NCI-H1694 (cell line): ENCODE data around the gene SAPCD2.

Experiments
- DNase-seq: peaks from one replicate; lab custom pipeline; 2025; lab: John Stamatoyannopoulos, UW

Gene SAPCD2

GRCh38 chr9:137080260-137081122 is 10.1 kb upstream of the SAPCD2 start:
- no peak for DNase-seq

DNA sequence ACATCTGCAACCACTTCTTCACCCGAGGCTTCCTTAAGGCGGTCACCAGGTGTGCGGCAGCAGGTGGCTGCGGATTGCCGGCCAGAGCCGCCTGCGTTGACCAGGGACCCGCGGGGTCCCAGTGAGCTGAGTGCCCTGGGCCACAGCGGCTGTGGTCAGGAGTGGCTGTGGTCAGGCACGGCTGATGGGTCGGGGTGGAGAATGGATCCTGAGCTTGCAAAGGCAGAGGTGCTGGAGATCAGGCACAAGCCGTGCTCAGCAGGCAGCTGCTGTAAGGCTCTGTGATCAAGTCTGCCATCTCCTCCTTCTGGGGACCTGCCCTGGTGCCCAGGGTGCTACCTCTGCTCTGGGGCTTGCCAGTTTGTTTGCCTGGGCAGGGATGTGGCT is 9.0 kb upstream of the SAPCD2 start:
- no peak for DNase-seq

DNA sequence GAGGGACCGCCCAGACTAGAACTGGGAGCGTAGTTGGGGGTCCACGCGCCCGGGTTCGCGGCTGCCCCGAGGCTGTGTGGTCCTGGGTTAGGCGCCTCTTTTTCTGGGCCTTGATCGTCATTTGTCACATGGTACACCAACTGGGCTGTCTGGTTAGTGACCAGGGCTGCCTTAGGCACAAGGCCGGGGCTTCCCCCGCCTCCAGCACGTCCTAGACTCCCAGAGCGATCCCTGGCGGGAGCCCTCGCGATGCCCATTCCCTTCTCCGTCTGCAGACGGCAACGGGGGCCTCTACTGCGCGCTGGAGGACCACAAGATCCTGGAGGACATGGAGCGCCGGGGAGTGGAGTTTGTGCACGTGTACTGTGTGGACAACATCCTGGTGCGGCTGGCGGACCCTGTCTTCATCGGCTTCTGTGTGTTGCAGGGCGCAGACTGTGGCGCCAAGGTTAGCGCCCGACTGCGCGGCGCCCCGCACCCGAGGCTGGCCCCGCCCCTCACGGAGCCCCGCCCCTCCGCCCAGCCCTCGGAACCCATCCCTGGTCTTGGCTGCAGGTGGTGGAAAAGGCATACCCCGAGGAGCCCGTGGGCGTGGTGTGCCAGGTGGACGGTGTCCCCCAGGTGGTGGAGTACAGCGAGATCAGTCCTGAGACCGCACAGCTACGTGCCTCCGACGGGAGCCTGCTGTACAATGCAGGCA is 8.5 kb upstream of the SAPCD2 start:
- DNase-seq, result no peak

- no peak for DNase-seq
These were observed 7.7 kb upstream of the SAPCD2 start for GRCh38 chr9:137077758-137078693.

DNA sequence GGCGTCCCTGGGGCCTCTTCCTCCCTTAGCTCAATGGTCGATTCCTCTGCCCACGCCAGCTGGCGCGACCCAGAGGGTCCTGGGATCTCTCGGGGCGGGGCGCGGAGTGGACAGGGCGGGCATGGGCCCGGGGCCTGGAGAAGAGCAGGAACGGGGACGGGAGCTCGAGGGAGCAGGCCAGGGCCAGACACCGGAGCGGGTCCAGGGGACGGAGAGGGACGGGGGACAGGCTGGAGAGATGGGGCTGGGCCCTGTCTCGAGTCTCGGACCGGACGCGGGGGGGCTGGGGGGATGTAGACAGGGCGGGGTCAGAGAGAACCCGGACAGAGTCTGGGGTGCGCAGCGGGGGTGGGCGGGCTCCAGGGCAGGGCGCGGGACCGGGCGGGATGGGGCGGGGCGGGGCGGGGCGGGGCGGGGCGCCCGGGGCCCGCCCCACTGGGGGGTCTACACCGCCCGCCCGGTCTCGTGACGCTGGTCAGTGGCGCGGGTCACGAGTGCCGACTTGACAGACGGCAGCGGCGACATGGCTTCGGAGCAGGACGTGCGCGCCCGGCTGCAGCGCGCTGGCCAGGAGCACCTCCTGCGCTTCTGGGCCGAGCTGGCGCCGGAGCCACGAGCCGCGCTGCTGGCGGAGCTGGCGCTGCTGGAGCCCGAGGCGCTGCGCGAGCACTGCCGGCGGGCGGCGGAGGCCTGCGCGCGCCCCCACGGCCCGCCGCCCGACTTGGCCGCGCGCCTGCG is 6.8 kb upstream of the SAPCD2 start, which contains the start of gene UAP1L1:
TSS of gene UAP1L1 (plus strand) at position 508 of the 738 bp plus-strand sequence. CDS start at position 524, 16 bp downstream.
- no peak for DNase-seq

DNA sequence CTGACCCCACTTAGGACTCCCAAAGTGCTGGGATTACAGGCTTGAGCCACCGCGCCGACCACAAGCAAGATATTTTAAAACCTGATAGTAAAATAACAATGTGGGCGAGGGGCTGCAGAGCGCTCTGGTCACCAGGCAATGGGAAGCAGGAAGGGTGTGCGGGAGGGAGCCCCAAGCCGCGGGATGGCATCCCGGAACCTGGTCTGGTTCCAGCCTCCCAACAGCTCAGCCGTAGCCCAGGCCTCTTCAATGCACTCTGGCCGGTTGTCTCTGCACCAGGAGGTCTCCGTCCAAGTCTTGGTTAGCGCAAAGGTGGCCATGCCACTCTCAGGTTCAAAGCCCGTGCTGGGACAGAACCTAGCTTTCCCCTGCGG is 6.3 kb upstream of the SAPCD2 start:
- no peak for DNase-seq

- DNase-seq, result no peak
These were observed 5.0 kb upstream of the SAPCD2 start for GRCh38 chr9:137075275-137075775.

DNA sequence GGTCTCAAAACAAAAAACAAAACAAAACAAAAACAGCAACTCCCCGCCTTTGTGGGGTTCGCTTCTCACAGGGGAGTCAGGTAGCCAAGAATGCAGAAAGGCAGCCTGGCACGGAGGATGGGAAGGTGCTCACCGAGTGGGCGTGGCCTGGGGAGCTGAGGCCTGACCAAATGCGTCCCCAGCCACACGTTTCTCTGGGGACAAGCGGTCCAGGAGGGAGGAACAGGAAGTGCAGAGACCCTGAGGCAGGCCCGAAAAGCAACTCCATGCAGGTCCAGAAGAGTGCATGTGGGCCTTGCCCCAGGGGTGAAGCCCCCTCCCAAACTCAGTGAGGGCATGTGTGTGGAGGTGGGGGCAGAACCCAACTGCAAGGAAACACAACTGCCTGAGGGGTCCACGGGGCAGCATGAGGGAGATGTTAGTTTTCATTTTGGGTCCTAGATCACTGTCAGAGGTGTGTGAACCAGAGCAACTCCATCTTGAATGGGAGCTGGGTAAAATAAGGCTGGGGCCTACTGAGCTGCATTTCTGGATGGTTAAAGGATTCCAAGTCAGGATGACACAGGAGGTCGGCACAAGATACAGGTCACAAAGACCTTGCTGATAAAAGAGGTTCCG is 4.4 kb upstream of the SAPCD2 start:
- no peak for DNase-seq

DNA sequence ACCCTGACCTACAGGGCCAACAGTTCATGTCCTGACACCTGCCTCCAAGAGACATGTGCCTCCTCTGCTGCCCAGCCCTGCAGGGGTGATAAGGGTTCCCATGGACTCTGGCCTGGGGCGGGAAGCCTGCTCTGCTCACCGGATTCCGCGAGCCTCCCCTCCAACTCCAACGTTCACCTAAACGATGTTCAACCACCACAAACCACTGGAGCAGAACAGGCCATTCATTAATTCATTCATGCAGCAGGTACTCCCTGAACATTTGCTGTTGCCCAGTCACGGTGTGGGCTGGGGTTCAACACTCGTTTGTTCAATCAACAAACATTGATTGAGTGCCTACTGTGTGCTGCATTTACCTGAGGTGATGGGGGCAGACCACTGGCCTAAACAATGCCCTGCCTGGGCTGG is 3.6 kb upstream of the SAPCD2 start:
- DNase-seq, result no peak

DNA sequence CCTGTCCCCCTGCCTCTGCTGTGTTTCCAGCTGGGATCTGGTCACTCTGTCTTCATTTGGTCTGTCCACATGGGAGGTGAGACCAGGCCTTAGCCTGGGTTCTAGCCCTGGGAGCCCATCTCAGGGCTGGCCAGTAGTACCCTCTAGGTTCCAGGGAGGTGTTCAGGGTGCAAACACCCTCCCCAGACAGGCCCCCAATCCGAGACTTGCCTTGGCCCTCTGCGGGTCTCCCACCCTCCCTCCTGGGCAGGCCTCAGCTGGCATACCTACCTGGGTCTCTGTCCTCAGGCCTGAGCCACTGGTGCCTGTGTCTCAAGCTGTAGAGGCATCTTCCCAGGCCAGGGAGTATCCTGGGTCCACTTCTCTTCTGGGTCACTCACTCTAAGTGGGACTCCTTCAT is 925 bp upstream of the SAPCD2 start:
- DNase-seq, result no peak

- DNase-seq, result no peak
These were observed 534 bp upstream of the SAPCD2 start for GRCh38 chr9:137070906-137071275.

DNA sequence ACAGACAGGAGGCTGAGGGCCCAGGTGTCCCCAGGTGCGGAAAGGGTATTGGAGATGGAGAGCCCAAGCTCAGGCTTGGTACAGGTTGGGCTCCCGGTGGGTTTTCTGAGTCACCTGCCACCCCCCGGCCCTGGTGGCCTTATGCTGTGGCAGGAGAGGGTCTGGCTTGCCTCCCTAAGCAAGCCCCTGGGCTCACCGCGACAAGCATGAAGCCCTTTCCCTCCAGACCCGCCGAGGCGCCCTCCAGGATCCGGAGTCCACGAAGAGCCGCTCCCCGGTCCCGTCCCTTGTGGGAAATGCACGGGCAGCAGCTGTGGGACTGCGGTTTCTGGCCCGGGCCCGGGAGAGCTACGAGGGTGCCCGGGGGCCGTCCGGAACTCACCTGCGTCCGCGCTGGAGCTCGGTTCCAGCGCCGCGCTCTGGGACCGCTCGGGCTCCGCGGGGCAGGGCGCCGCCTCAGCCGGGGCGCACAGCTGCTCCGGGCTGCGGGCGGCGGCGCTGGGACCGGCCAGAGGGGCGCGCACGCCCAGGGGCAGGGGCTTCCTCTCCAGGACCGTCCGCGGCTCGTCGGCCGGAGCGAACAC is 757 bp downstream of the SAPCD2 start:
- DNase-seq, result no peak

GRCh38 chr9:137068539-137069507 is 1.5 kb downstream of the SAPCD2 start:
- no peak for DNase-seq

- peak; percentile 55 for DNase-seq
These were observed 2.4 kb downstream of the SAPCD2 start for GRCh38 chr9:137067860-137068538.

- DNase-seq, result no peak
These were observed 4.1 kb downstream of the SAPCD2 start for GRCh38 chr9:137066096-137066861.

DNA sequence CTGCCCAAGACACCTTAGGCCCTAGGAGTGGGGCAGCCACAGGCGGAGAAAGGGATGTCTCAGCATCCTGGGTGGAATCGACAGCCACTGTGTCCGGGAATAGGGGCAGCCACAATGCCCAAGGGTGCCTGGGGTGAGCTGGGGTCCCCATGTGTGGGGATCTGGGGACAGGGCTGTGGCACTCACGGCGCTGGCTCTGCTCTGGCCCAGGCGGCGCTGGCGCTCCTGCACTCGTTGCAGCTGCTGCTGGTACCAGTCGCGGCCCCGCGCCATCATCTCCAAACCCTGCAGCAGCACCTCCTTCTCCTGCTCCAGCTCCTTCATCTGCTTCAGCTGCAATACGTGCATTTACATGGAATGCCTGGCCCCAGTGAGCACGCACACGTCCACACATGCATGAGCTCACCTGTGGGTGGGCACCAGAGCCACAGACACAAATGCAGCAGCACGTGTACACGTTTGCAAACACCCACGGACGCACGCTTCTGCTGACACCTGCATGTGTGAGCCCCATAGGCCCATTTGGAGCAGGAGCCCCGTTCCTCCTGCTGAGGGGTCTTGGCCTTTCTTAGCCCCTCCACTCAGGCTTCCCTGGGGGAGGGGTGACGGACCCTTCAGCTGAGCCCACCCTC is 4.9 kb downstream of the SAPCD2 start:
- DNase-seq, result no peak

GRCh38 chr9:137064880-137065164 is 5.5 kb downstream of the SAPCD2 start:
- no peak for DNase-seq
